HG02610 (cell line): Measurements from ENCODE around the gene CCDC106.

Experiments
- ATAC-seq: cut with Tn5 transposase; IDR thresholded peaks from one replicate; pipeline ENCODE4 v1.9.1; 2021; ENCODE audit warnings: mild to moderate bottlenecking, moderate library complexity; ENCODE audit not compliant: unreplicated experiment

Gene CCDC106

DNA sequence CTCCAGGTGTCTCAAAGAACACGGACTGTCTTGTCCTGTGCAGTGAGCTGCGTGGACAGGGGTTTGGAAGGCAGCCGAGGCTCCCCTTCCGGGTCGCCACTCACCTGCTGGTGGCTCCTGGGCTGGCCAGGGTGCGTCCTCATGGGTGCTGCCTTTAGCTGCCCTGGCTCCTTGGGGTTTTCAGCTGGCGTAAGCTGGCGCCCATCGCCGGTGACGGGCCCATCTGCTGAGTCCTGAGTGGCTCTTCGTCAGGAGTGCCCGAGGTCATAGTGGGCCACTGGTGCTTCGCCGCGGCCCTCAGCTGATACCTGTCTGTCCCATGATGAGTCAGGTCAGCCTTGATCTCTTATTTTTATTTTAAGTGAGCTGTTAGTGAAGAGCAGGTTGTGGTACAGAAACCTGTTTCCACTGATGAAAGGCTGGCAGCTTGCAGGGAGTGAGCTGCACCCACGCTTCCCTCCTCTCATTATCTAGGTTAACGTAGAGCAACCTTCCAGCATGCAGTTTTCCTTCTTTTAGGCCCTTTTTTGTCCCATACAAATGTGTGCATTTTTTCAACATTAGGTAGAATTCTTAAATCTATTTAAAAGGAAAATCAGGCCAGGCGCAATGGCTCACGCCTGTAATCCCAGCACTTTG, 45.4 kb downstream of the CCDC106 start:
- ATAC-seq, result no peak

- ATAC-seq, result no peak
These were observed 46.2 kb downstream of the CCDC106 start for GRCh38 chr19:55694241-55694655.

DNA sequence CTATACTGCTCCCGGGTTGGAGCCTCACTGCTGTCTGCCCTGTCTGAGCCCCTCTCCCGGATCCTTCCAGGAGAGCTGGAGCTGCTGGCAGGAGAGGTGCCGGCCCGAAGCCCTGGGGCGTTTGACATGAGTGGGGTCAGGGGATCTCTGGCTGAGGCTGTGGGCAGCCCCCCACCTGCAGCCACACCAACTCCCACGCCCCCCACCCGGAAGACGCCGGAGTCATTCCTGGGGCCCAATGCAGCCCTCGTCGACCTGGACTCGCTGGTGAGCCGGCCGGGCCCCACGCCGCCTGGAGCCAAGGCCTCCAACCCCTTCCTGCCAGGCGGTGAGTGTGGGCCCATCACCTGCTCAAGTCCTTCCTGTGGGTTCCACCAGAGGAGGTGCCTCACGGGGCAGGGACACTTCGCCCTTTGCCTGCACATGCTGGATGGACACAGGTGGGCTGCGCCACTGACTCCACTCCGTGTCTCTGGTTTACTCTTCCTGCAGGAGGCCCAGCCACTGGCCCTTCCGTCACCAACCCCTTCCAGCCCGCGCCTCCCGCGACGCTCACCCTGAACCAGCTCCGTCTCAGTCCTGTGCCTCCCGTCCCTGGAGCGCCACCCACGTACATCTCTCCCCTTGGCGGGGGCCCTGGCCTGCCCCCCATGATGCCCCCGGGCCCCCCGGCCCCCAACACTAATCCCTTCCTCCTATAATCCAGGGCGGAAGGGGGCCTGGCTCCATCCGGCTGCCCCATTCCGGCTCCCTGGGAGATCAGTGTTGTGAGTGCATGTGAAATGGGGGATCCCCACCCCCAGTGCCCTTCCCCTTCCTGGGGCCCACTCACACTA, 46.9 kb downstream of the CCDC106 start:
- no peak for ATAC-seq

- ATAC-seq, result no peak
These were observed 47.7 kb downstream of the CCDC106 start for GRCh38 chr19:55695511-55696290.

GRCh38 chr19:55696301-55697068, 48.5 kb downstream of the CCDC106 start:
- ATAC-seq, result no peak

DNA sequence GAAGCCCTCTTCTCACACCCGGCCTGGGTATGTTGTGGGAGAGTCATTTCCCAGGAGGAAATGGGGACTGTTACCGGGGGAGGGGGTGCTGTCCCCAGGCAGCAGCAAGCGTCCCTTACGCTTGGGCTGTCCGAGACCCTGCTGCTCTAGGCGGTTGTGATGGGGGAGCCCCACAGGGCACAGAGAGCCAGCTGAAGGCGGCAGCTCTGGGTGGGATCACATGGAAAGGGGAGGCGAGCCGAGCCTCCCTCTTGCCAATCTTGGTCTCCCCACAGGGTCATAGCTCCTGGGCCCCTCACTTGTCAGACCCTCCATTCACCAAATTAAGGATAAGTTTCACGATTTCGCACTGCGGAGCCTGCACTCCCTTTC, 49.0 kb downstream of the CCDC106 start:
- ATAC-seq, result no peak

DNA sequence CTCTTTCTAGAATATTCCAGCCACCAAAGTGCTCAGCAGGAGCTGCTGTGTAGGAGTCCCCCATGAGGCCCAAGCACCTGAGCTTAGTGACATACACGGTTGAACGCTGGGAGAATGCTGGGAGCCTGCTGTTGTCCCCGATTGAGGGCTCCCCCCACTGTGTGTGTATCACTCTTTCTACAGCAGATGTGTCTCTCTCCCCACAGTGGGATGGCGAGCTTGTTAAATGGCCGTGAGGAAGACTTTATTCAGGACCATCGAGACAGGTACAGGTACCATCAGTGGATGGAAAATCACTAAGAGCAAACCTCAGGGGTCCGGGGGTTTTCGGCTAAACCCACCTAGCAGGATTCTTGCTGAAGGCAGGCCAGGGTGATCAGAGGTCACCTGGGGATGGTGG, 49.7 kb downstream of the CCDC106 start:
- no peak for ATAC-seq

GRCh38 chr19:55698256-55698655, 50.2 kb downstream of the CCDC106 start:
- ATAC-seq, result no peak

DNA sequence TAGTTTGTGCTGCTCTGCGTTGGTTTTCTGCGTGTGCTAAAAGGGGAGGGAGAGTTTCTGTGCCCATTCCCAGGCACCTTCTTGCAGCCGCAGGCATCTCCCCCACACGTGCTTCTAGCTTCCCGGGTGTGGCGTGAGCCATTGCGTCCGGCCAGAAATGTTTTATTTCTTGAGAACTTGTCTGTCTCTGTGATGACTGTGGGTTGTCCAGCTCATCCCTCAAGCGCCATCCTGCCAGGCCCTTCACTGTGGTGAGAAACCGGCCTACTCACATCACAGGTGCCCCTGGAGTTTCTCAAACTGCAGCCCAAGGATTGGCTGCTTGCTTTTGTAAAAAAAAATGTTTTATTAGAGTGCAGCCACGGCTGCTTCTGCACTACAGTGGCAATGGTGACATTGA, 51.2 kb downstream of the CCDC106 start:
- ATAC-seq, result no peak

DNA sequence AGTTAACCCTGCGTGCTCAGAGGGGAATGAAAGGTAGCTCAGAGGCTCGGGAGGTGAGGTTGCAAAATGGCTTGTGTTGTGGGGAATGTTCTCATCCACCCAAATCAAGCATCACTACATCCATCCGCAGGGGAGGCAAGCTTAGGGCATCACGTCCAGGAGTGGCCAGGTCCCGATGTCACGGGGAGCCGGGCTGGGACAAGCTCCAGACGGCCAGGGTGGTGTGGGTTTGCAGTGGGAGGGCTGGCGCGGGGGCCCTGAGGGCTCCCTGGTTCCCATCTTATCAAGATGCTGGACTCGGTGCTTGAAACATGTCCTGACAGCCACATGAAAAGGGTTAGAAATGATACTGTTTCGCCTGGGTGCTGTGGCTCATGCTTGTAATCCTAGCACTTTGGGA, 52.8 kb downstream of the CCDC106 start:
- no peak for ATAC-seq

DNA sequence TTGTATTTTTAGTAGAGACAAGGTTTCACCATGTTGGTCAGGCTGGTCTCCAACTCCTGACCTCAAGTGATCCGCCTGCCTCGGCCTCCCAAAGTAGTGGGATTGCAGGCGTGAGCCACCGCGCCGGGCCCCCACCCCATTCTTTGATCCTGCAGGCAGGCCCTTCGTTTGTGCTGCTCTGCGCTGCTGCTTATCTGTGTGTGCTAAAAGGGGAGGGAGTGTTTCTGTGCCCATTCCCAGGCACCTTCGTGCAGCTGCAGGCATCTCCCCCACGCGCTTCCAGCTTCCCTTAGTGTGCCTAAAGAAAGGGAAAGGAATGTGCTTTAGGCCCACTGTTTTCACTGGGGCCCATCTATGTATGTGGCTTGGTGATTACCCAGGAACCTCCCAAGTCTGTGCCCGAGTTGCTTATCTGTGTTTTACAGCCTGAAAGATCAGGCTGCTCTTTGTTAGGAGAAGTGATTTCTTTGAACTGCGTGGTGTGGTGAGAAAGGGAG, 54.2 kb downstream of the CCDC106 start:
- no peak for ATAC-seq
